Neural cell (in vitro differentiated cells): Measurements from ENCODE around the gene MCCD1. TPM values are rescaled to one million over a fixed set of nuclear protein-coding genes. Genes with fewer than 3 reads are reported as not detected.
"Not testable (repeated sequence)": the region's sequence is repeated elsewhere in the genome, so short reads cannot be mapped to it uniquely, and the experiment has no call there.

Source experiments
- H2AFZ ChIP-seq: fragments of 200-600, 300-800 bp; sonication (generic), shearing (Covaris generic); 2 replicates; pipeline ENCODE4 v1.6.0; 2014; ENCODE audit warnings: low read depth, mild to moderate bottlenecking, antibody characterized with exemption, low read length, moderate library complexity
- H3F3A ChIP-seq: fragments of 200-600 bp; shearing (Covaris generic); 2 replicates; pipeline ENCODE4 v1.6.1; 2016; ENCODE audit warnings: mild to moderate bottlenecking, moderate library complexity, mixed read lengths, antibody characterized with exemption, low read length; ENCODE audit not compliant: insufficient read depth, poor library complexity, severe bottlenecking
- H3K27ac ChIP-seq: fragments of 200-600, 300-800 bp; sonication (generic), shearing (Covaris generic); 2 replicates; pipeline ENCODE4 v1.5.1; 2014; ENCODE audit warnings: mild to moderate bottlenecking, low read length, moderate library complexity
- H3K27me3 ChIP-seq: fragments of 300-800, 200-600 bp; sonication (generic), shearing (Covaris generic); 2 replicates; pipeline ENCODE4 v1.6.0; 2014; ENCODE audit warnings: mild to moderate bottlenecking, low read depth, low read length, moderate library complexity; ENCODE audit not compliant: insufficient read depth
- H3K36me3 ChIP-seq: fragments of 300-800, 200-600 bp; sonication (generic), shearing (Covaris generic); 2 replicates; pipeline ENCODE4 v1.5.1; 2014; ENCODE audit warnings: mild to moderate bottlenecking, antibody characterized with exemption, low read length, moderate library complexity; ENCODE audit not compliant: insufficient read depth
- H3K4me2 ChIP-seq: fragments of 300-800, 200-600 bp; sonication (generic), shearing (Covaris generic); 2 replicates; pipeline ENCODE4 v1.6.0; 2014; ENCODE audit warnings: mild to moderate bottlenecking, low read length
- H3K4me3 ChIP-seq: fragments of 300-800, 200-600 bp; sonication (generic), shearing (Covaris generic); 2 replicates; pipeline ENCODE4 v1.5.1; 2014; ENCODE audit warnings: mild to moderate bottlenecking, low read length, moderate library complexity
- H3K79me2 ChIP-seq: fragments of 200-600 bp; shearing (Covaris generic); replicated peaks from 2 replicates; pipeline ENCODE4 v1.6.0; 2014; ENCODE audit warnings: mild to moderate bottlenecking, low read length, moderate library complexity; ENCODE audit not compliant: insufficient read depth
- H3K9ac ChIP-seq: fragments of 300-800, 200-600 bp; sonication (generic), shearing (Covaris generic); 2 replicates; pipeline ENCODE4 v1.6.1; 2016; ENCODE audit warnings: mild to moderate bottlenecking, low read length, mixed read lengths
- H3K9me2 ChIP-seq: fragments of 200-600 bp; shearing (Covaris generic); 2 replicates; pipeline ENCODE4 v1.6.1; 2016; ENCODE audit warnings: mild to moderate bottlenecking, low read length, mixed read lengths; ENCODE audit not compliant: insufficient read depth
- H3K9me3 ChIP-seq: fragments of 200-600, 300-800 bp; sonication (generic), shearing (Covaris generic); 2 replicates; pipeline ENCODE4 v1.6.1; 2016; ENCODE audit warnings: mild to moderate bottlenecking, mixed run types, low read length, moderate library complexity, mixed read lengths
- H4K20me1 ChIP-seq: fragments of 200-600 bp; shearing (Covaris generic); 2 replicates; pipeline ENCODE4 v1.6.1; 2016; ENCODE audit warnings: mild to moderate bottlenecking, mixed run types; ENCODE audit not compliant: insufficient read depth
- EP300 ChIP-seq: fragments of 450-650 bp; conservative IDR thresholded peaks from 2 replicates; pipeline ENCODE4 v1.6.1; 2014; ENCODE audit warnings: antibody characterized with exemption, mild to moderate bottlenecking, moderate library complexity; ENCODE audit not compliant: poor library complexity, severe bottlenecking
- EZH2 ChIP-seq: fragments of 200-600, 300-800 bp; shearing (Covaris generic), sonication (generic); IDR thresholded peaks from 2 replicates; pipeline ENCODE4 v1.6.1; 2014; ENCODE audit warnings: antibody characterized with exemption, low read length, borderline replicate concordance, mild to moderate bottlenecking; ENCODE audit not compliant: insufficient read depth, poor library complexity, severe bottlenecking
- MXI1 ChIP-seq: fragments of 450-650 bp; conservative IDR thresholded peaks from 2 replicates; pipeline ENCODE4 v1.6.1; 2014; ENCODE audit warnings: antibody characterized with exemption, mild to moderate bottlenecking; ENCODE audit not compliant: poor library complexity, severe bottlenecking
- POLR2AphosphoS5 ChIP-seq: IDR thresholded peaks from 2 replicates; pipeline ENCODE4 v1.6.1; 2012
- RAD21 ChIP-seq: fragments of 450-650 bp; conservative IDR thresholded peaks from 2 replicates; pipeline ENCODE4 v1.6.1; 2014; ENCODE audit warnings: antibody characterized with exemption, mild to moderate bottlenecking, moderate library complexity
- SMC3 ChIP-seq: fragments of 450-650 bp; conservative IDR thresholded peaks from 2 replicates; pipeline ENCODE4 v1.6.1; 2014; ENCODE audit warnings: antibody characterized with exemption, mild to moderate bottlenecking, moderate library complexity; ENCODE audit not compliant: poor library complexity
- TAF1 ChIP-seq: IDR thresholded peaks from 2 replicates; pipeline ENCODE4 v1.6.1; 2012; ENCODE audit warnings: low read depth
- polyA plus RNA-seq: library from polyadenylated mRNA; depleted of rRNA; stranded (reverse); fragments of >200 nt; gene quantifications from 2 replicates; pipeline ENCODE4 v1.2.3, GENCODE V29; 2014
- TF ChIP-seq, protein P1 (sequence below): IDR thresholded peaks from 2 replicates; pipeline ENCODE4 v1.6.1; 2012; ENCODE audit warnings: borderline replicate concordance
- TF ChIP-seq, protein P2 (sequence below): fragments of 450-650 bp; IDR thresholded peaks from 2 replicates; pipeline ENCODE4 v1.5.1; 2014; ENCODE audit warnings: antibody characterized with exemption, mild to moderate bottlenecking, moderate library complexity; ENCODE audit not compliant: poor library complexity, severe bottlenecking

The MCCD1 gene
- polyA plus RNA-seq, 1 donor from 2014 or later = not detected

DNA sequence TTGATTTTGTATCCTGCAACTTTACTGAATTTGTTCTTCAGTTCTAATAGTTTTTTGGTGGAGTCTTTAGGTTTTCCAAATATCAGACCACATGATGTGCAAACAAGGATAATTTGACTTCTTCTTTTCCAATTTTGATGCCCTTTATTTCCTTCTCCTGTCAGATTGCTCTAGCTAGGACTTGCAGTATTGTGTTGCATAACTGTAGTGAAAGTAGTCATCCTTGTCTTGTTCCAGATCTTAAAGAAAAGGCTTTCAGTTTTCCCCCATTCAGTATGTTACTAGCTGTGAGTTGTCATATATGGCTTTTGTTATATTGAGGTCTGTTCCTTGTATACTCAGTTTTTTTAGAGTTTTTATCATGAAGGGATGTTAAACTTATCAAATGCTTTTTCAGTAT lies 26.2 kb upstream of the MCCD1 start:
- Histone ChIP-seq H3K9me3 (no peaks in the 10 kb centered on the region), H3K27ac (no peak overlapping the region), H4K20me1 (no peaks in the 10 kb centered on the region), H3K27me3 (peaks cover 25% of the 10 kb centered on the region), H3K79me2 (no peaks in the 10 kb centered on the region), H3K4me2 (no peak overlapping the region), H2AFZ (no peak overlapping the region), H3F3A (no peaks in the 10 kb centered on the region), H3K9me2 (no peaks in the 10 kb centered on the region), H3K9ac (no peak overlapping the region), H3K36me3 (no peaks in the 10 kb centered on the region), H3K4me3 (no peak overlapping the region)
- TF ChIP-seq, protein P1, sequence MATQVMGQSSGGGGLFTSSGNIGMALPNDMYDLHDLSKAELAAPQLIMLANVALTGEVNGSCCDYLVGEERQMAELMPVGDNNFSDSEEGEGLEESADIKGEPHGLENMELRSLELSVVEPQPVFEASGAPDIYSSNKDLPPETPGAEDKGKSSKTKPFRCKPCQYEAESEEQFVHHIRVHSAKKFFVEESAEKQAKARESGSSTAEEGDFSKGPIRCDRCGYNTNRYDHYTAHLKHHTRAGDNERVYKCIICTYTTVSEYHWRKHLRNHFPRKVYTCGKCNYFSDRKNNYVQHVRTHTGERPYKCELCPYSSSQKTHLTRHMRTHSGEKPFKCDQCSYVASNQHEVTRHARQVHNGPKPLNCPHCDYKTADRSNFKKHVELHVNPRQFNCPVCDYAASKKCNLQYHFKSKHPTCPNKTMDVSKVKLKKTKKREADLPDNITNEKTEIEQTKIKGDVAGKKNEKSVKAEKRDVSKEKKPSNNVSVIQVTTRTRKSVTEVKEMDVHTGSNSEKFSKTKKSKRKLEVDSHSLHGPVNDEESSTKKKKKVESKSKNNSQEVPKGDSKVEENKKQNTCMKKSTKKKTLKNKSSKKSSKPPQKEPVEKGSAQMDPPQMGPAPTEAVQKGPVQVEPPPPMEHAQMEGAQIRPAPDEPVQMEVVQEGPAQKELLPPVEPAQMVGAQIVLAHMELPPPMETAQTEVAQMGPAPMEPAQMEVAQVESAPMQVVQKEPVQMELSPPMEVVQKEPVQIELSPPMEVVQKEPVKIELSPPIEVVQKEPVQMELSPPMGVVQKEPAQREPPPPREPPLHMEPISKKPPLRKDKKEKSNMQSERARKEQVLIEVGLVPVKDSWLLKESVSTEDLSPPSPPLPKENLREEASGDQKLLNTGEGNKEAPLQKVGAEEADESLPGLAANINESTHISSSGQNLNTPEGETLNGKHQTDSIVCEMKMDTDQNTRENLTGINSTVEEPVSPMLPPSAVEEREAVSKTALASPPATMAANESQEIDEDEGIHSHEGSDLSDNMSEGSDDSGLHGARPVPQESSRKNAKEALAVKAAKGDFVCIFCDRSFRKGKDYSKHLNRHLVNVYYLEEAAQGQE = no peak
- TF ChIP-seq SMC3 (no peak), RAD21 (no peak), POLR2AphosphoS5 (no peak), TAF1 (no peak), EZH2 (no peak), MXI1 (no peak), EP300 (no peak)
- TF ChIP-seq, protein P2, sequence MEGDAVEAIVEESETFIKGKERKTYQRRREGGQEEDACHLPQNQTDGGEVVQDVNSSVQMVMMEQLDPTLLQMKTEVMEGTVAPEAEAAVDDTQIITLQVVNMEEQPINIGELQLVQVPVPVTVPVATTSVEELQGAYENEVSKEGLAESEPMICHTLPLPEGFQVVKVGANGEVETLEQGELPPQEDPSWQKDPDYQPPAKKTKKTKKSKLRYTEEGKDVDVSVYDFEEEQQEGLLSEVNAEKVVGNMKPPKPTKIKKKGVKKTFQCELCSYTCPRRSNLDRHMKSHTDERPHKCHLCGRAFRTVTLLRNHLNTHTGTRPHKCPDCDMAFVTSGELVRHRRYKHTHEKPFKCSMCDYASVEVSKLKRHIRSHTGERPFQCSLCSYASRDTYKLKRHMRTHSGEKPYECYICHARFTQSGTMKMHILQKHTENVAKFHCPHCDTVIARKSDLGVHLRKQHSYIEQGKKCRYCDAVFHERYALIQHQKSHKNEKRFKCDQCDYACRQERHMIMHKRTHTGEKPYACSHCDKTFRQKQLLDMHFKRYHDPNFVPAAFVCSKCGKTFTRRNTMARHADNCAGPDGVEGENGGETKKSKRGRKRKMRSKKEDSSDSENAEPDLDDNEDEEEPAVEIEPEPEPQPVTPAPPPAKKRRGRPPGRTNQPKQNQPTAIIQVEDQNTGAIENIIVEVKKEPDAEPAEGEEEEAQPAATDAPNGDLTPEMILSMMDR = no peak

DNA sequence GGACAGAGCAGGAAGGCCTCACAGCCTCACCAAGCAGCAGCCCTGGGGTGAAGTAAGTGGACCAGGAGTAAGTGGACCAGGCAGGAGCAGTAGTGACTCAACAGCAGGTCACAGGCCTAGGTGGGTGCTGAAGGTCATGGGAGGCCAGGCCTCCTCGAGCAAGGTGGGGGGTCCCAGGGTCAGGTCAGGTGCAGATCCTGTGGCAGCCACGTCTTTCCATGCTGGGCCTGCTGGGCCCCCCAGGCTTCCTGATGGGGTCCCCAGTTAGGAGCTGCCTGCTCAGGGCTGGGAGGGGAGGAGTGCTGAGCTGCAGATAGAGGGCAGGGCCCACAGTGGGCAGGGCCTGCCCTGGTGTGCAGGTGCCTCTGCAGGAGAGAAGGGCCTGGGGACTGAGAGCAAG lies 19.7 kb upstream of the MCCD1 start:
- H3K4me2 ChIP-seq, H3K27me3 ChIP-seq, H3F3A ChIP-seq, H3K36me3 ChIP-seq, H3K27ac ChIP-seq, H3K9me2 ChIP-seq, H3K9me3 ChIP-seq, H4K20me1 ChIP-seq, H2AFZ ChIP-seq, H3K79me2 ChIP-seq, H3K9ac ChIP-seq, H3K4me3 ChIP-seq: not testable (repeated sequence)

GRCh38 chr6:31510007-31510406 lies 18.8 kb upstream of the MCCD1 start:
- Histone ChIP-seq H3K4me3 (no peak overlapping the region), H3K36me3 (no peaks in the 10 kb centered on the region), H2AFZ (no peak overlapping the region), H3K9me3 (no peaks in the 10 kb centered on the region), H4K20me1 (no peaks in the 10 kb centered on the region), H3K9me2 (no peaks in the 10 kb centered on the region), H3K79me2 (no peaks in the 10 kb centered on the region), H3K9ac (no peak overlapping the region), H3K27ac (no peak overlapping the region), H3F3A (no peaks in the 10 kb centered on the region), H3K27me3 (no peaks in the 10 kb centered on the region), H3K4me2 (no peak overlapping the region)
- TF ChIP-seq, protein P2 = no peak
- TF ChIP-seq TAF1 (no peak), RAD21 (no peak), POLR2AphosphoS5 (no peak), EZH2 (no peak), MXI1 (no peak), EP300 (no peak), SMC3 (no peak)
- TF ChIP-seq, protein P1 = no peak
